Hair follicle dermal papilla cell (primary cell): ENCODE results near the gene HIRIP3. TPM values are rescaled to one million over a fixed set of nuclear protein-coding genes. Genes with fewer than 3 reads are reported as not detected.

Source experiments
- total RNA-seq: library from RNA; depleted of rRNA; stranded (reverse); fragments of >200 nt; gene quantifications from 2 replicates; pipeline ENCODE4 v1.2.3, GENCODE V29; 2012

Gene HIRIP3
- total RNA-seq, result 3.7 and 7.4 TPM in 2 replicates

GRCh38 chr16:29995324-29995910, at the start of gene HIRIP3:
Gene HIRIP3, minus strand, starts transcription at chr16:29995617. Its CDS starts 12 bp downstream, at chr16:29995605.

GRCh38 chr16:30030841-30031413, 35.5 kb upstream of the HIRIP3 start, which contains the start of gene TLCD3B:
Gene TLCD3B, minus strand, starts transcription at chr16:30031271. Its CDS starts 744 bp downstream, at chr16:30030527.

GRCh38 chr16:30022887-30023286, 27.5 kb upstream of the HIRIP3 start, which contains the start of gene C16orf92:
Gene C16orf92, plus strand, starts transcription at chr16:30023198. Its CDS starts 143 bp downstream, at chr16:30023341.

GRCh38 chr16:30010844-30011713, 15.7 kb upstream of the HIRIP3 start, which contains the start of gene DOC2A:
Gene DOC2A, minus strand, starts transcription at chr16:30011027. Its CDS starts 805 bp downstream, at chr16:30010222.

GRCh38 chr16:29995911-29996765, 721 bp upstream of the HIRIP3 start, which contains the start of gene INO80E:
Gene INO80E, plus strand, starts transcription at chr16:29996241. Its CDS starts 70 bp downstream, at chr16:29996311.

GRCh38 chr16:29973384-29974246, 21.8 kb downstream of the HIRIP3 start, which contains the start of gene TAOK2:
Gene TAOK2, plus strand, starts transcription at chr16:29973868. Its CDS starts 3,905 bp downstream, at chr16:29977773.

GRCh38 chr16:29961479-29962343, 33.7 kb downstream of the HIRIP3 start, which contains the start of gene TMEM219:
Gene TMEM219, plus strand, starts transcription at chr16:29962079. Its CDS starts 1,065 bp downstream, at chr16:29963144.

Other genes with a start within 250 kb of the HIRIP3 start
- gene C16orf54, start 249.6 kb downstream of the HIRIP3 start, total RNA-seq, result 1.3 and 1.6 TPM in 2 replicates
- not detected in 2 replicates for gene ZG16, start 217.4 kb downstream of the HIRIP3 start, total RNA-seq
- gene KIF22, start 204.9 kb downstream of the HIRIP3 start, total RNA-seq, result 8.4 and 8.8 TPM in 2 replicates
- gene MAZ, start 189.1 kb downstream of the HIRIP3 start, total RNA-seq, result 145 and 209 TPM in 2 replicates
- 5.2 and 6.5 TPM in 2 replicates for gene PRRT2, start 183.4 kb downstream of the HIRIP3 start, total RNA-seq
- 21.1 TPM in 2 replicates for gene PAGR1, start 179.5 kb downstream of the HIRIP3 start, total RNA-seq
- gene MVP, start 175.2 kb downstream of the HIRIP3 start, total RNA-seq, result 392 and 503 TPM in 2 replicates
- 108 and 112 TPM in 2 replicates for gene CDIPT, start 132.4 kb downstream of the HIRIP3 start, total RNA-seq
- 0.85 and 1.1 TPM in 2 replicates for gene SEZ6L2, start 96.1 kb downstream of the HIRIP3 start, total RNA-seq
- gene ASPHD1, start 95.1 kb downstream of the HIRIP3 start, total RNA-seq, result 1.5 and 2.1 TPM in 2 replicates
- gene KCTD13, start 69.4 kb downstream of the HIRIP3 start, total RNA-seq, result 11.9 and 13.3 TPM in 2 replicates
- gene TMEM219, start 33.5 kb downstream of the HIRIP3 start, total RNA-seq, result 76.1 and 95.6 TPM in 2 replicates
- 61.0 and 61.7 TPM in 2 replicates for gene TAOK2, start 21.7 kb downstream of the HIRIP3 start, total RNA-seq
- 22.2 and 42.6 TPM in 2 replicates for gene INO80E, start 624 bp upstream of the HIRIP3 start, total RNA-seq
- gene DOC2A, start 15.4 kb upstream of the HIRIP3 start, total RNA-seq, result not detected in 2 replicates
- gene C16orf92, start 27.6 kb upstream of the HIRIP3 start, total RNA-seq, result not detected in 2 replicates
- 0.12 TPM in 1 of 2 replicates, not detected in the other for gene TLCD3B, start 35.7 kb upstream of the HIRIP3 start, total RNA-seq
- 648 and 853 TPM in 2 replicates for gene ALDOA, start 70.1 kb upstream of the HIRIP3 start, total RNA-seq
- gene PPP4C, start 80.4 kb upstream of the HIRIP3 start, total RNA-seq, result 163 and 189 TPM in 2 replicates
- gene TBX6, start 96.3 kb upstream of the HIRIP3 start, total RNA-seq, result 0.32 and 0.36 TPM in 2 replicates
- gene YPEL3, start 100.6 kb upstream of the HIRIP3 start, total RNA-seq, result 25.8 and 26.2 TPM in 2 replicates
- 0.73 and 0.81 TPM in 2 replicates for gene GDPD3, start 117.9 kb upstream of the HIRIP3 start, total RNA-seq
- gene MAPK3, start 127.6 kb upstream of the HIRIP3 start, total RNA-seq, result 44.9 and 57.8 TPM in 2 replicates
- 0.49 and 0.73 TPM in 2 replicates for gene CORO1A, start 188.0 kb upstream of the HIRIP3 start, total RNA-seq
- 26.1 and 65.0 TPM in 2 replicates for gene BOLA2B, start 198.0 kb upstream of the HIRIP3 start, total RNA-seq
- 15.9 and 17.8 TPM in 2 replicates for gene SLX1A, start 198.3 kb upstream of the HIRIP3 start, total RNA-seq
- 3.7 and 3.8 TPM in 2 replicates for gene SULT1A3, start 203.6 kb upstream of the HIRIP3 start, total RNA-seq